ENCODE results near the gene TIGD6.

The TIGD6 gene

GRCh38 chr5:149962601-149963300 lies 37.7 kb downstream of the TIGD6 start (continued):
- TF ChIP-seq, protein P1, sequence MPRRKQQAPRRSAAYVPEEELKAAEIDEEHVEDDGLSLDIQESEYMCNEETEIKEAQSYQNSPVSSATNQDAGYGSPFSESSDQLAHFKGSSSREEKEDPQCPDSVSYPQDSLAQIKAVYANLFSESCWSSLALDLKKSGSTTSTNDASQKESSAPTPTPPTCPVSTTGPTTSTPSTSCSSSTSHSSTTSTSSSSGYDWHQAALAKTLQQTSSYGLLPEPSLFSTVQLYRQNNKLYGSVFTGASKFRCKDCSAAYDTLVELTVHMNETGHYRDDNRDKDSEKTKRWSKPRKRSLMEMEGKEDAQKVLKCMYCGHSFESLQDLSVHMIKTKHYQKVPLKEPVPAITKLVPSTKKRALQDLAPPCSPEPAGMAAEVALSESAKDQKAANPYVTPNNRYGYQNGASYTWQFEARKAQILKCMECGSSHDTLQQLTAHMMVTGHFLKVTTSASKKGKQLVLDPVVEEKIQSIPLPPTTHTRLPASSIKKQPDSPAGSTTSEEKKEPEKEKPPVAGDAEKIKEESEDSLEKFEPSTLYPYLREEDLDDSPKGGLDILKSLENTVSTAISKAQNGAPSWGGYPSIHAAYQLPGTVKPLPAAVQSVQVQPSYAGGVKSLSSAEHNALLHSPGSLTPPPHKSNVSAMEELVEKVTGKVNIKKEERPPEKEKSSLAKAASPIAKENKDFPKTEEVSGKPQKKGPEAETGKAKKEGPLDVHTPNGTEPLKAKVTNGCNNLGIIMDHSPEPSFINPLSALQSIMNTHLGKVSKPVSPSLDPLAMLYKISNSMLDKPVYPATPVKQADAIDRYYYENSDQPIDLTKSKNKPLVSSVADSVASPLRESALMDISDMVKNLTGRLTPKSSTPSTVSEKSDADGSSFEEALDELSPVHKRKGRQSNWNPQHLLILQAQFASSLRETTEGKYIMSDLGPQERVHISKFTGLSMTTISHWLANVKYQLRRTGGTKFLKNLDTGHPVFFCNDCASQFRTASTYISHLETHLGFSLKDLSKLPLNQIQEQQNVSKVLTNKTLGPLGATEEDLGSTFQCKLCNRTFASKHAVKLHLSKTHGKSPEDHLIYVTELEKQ (tag by site-specific recombination; IDR thresholded peaks at IDR 0.05; ENCODE audit: borderline replicate concordance), result peak; percentile 25; the same call in 1 of the 2 replicates
- TF ChIP-seq SP3 (tag by site-specific recombination; IDR thresholded peaks at IDR 0.05) (peak; percentile 42; the same call in 1 of the 2 replicates), ZNF639 (tag by site-specific recombination; IDR thresholded peaks at IDR 0.05) (peak; percentile 83), ZNF530 (tag by site-specific recombination; IDR thresholded peaks at IDR 0.05; ENCODE audit: low read depth) (peak; percentile 51; the same call in 1 of the 2 replicates), ZNF202 (tag by site-specific recombination; IDR thresholded peaks at IDR 0.05; ENCODE audit: borderline replicate concordance) (peak; percentile 98), ZNF169 (tag by site-specific recombination; IDR thresholded peaks at IDR 0.05) (no peak), ZSCAN16 (tag by site-specific recombination; IDR thresholded peaks at IDR 0.05) (no peak), ZNF404 (tag by site-specific recombination; IDR thresholded peaks at IDR 0.05) (peak; percentile 92), ZNF837 (tag by site-specific recombination; IDR thresholded peaks at IDR 0.05) (no peak), ZNF10 (tag by site-specific recombination; IDR thresholded peaks at IDR 0.05) (no peak; the same call in 1 of the 2 replicates), HIC1 (tag by site-specific recombination; IDR thresholded peaks at IDR 0.05) (no peak), ZXDB (tag by site-specific recombination; IDR thresholded peaks at IDR 0.05) (peak; percentile 81), ZNF266 (tag by site-specific recombination; IDR thresholded peaks at IDR 0.05; ENCODE audit: low read depth) (peak; percentile 95), GLIS1 (tag by site-specific recombination; IDR thresholded peaks at IDR 0.05) (0 out of 2 replicates have a peak, but pooled peaks have one; percentile 4), ZNF488 (tag by site-specific recombination; IDR thresholded peaks at IDR 0.05) (no peak), ZNF354C (tag by site-specific recombination; IDR thresholded peaks at IDR 0.05; ENCODE audit: borderline replicate concordance, low read depth) (peak; percentile 90; the same call in 1 of the 2 replicates), KLF7 (tag by site-specific recombination; IDR thresholded peaks at IDR 0.05; ENCODE audit: borderline replicate concordance) (0 out of 2 replicates have a peak, but pooled peaks have one; percentile 65), ZNF239 (tag by site-specific recombination; IDR thresholded peaks at IDR 0.05) (no peak), ZNF426 (tag by site-specific recombination; IDR thresholded peaks at IDR 0.05) (peak; percentile 95), ZNF843 (tag by site-specific recombination; IDR thresholded peaks at IDR 0.05) (no peak), GLI2 (tag by site-specific recombination; IDR thresholded peaks at IDR 0.05; ENCODE audit: borderline replicate concordance, low read depth) (peak; percentile 73; the same call in 1 of the 2 replicates), ZNF19 (tag by site-specific recombination; IDR thresholded peaks at IDR 0.05; ENCODE audit: low read depth) (peak; percentile 85; the same call in 1 of the 2 replicates)
